GM19467 (cell line): ENCODE measurements around the gene GFRA3.
"Not testable (repeated sequence)": the region's sequence is repeated elsewhere in the genome, so short reads cannot be mapped to it uniquely, and the experiment has no call there.

ENCODE experiments used
- ATAC-seq: cut with Tn5 transposase; IDR thresholded peaks from one replicate; pipeline ENCODE4 v1.9.1; 2021; ENCODE audit warnings: mild to moderate bottlenecking, moderate library complexity; ENCODE audit not compliant: unreplicated experiment

The GFRA3 gene

DNA sequence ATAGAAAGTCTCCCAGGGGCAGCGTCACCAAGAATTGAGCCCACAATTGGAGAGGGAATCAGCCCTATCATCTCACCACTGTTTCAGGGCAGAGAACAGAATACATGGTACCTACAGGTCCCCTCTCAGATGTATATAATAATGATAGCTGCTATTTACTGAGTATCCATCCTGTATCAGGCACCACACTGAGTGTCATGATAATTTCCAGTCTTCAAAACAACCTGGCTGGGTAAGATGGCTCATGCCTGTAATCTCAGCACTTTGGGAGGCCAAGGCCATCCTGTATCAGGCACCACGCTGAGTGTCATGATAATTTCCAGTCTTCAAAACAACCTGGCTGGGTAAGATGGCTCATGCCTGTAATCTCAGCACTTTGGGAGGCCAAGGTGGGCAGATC lies 26.6 kb downstream of the GFRA3 start:
- not testable (repeated sequence) for ATAC-seq

DNA sequence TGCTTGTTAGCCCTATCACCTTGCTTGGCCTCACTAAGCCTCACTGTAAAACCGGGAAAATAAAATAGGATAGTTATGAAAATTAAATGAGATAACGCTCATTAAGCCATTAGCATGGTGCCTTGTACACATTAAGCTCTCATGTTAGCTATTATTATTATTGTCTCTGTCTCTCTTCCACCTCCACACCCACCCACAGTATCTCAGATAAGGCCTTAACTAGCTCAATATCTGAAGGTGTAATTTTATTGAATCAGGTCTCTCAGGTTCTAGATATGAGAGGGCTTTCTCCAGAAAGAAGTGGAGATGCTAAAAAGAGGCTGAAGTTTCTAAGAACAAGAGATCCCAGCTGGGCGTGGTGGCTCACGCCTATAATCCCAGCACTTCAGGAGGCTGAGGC lies 27.6 kb downstream of the GFRA3 start:
- ATAC-seq = no peak

DNA sequence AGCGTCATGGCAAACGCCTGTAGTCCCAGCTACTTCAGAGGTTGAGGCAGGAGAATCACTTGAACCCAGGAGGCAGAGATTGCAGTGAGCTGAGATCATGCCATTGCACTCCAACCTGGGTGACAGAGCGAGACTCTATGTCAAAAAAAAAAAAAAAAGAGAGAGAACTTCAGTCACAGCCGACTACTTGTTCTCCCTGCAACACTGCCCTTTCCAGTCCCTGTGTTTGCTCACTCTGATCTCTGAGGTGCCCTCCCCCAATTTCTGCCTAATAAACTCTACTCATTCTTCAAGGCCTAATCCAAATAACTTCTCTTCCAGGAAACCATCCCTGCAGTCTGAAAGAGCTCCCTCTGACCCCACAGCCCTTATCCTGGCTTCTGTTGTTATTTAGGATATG lies 28.1 kb downstream of the GFRA3 start:
- ATAC-seq = no peak

DNA sequence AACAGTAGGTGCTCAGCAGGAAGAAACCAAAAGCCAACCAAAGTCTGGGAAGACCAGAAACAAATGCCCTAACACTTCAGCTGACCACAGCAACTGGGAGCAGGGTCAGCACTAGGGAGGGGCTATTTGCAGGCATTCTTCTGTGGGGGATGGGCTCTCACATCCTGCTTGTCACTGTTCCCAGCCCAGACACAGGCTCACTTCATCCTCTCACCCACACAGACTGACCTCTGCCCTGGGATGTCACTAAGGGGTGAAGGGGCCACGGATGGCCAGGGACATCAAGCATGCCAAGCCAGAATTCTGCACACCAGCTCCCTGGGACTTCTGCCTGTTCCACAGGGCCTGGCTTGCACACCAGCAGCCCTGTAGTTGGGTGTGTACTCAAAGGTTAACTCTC lies 28.7 kb downstream of the GFRA3 start:
- ATAC-seq = no peak

DNA sequence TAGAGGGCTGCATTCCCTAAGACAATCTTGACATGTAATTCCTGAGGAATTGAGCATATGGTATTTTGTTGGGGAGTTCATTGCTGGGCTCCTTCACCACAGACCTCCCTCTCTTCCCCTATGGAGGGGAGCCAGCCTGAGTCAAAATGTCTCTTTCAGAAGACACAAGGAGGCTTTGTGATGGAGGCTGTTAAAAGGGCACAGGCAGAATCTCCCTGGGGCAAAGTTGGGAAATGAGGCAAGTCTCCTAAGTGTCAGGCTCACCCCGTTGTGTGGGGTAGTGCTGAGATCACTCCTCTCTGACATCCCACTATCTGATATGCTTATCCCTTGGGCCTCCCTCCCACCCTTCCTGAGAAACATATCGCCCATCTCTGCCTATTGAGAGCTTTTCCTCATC lies 30.6 kb downstream of the GFRA3 start:
- ATAC-seq = no peak

DNA sequence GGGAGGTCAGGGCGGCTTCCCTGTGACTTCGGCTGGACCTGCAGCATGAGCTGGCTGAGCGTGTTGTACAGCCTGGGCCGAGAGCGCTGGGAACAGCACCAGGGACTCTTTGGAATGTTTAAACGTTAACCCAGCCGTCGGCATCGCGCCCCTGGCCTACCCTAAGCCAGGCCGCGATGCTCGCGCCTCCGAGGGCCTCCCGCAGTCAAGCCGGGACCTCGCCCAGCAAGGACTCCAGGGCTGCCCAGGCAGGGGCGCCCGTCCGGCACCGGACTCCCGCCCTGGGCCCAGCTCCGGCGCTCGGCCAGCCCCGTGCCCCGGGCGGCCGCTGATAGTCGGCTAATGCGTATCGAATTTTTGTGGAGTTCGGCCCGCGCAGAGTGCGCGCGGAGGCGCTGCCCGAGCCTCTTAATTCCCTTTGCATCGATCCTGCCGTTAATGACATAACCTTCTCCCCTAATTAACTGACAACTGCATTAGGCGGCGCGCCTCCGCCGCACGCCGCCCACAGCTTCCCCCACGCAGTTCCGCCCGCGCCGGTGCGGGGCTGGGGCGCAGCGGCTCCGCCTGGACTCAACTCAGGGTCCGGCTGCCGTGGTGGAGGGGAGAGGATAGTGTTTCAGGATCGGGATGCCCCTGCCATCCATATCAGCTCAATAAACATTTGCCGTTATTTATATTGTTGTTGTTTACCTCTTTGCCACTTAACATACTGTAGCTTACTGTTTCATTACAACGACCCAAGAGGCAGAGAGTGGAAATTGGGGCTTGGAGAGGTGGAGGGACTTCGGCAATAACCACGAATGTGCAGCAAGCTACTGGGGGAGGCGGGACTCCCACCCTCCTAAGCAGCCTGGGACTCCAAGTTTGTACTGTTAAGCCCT lies 32.5 kb downstream of the GFRA3 start:
- ATAC-seq = no peak

- no peak for ATAC-seq
Observed at GRCh38 chr5:138240650-138241385, 33.6 kb downstream of the GFRA3 start.

- ATAC-seq = no peak
Observed at GRCh38 chr5:138238034-138238433, 36.4 kb downstream of the GFRA3 start.

- no peak for ATAC-seq
Observed at GRCh38 chr5:138234651-138235050, 39.8 kb downstream of the GFRA3 start.

DNA sequence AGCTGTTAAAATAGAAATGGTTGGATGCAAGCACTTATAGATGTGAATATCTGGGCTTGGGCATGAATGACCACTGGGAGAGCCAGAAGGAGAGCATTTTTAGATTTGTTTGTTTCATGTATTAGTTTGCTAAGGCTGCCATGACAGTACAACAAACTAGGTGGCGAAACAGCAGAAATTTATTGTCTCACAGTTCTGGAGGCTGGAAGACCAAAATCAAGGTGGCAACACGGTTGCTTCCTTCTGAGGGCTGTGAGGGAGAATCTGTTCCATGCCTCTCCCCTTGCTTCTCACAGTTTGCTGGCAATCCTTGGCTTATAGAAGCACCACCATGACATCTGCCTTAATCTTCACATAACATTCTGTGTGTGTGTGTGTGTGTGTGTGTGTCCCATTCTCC lies 41.1 kb downstream of the GFRA3 start:
- no peak for ATAC-seq

DNA sequence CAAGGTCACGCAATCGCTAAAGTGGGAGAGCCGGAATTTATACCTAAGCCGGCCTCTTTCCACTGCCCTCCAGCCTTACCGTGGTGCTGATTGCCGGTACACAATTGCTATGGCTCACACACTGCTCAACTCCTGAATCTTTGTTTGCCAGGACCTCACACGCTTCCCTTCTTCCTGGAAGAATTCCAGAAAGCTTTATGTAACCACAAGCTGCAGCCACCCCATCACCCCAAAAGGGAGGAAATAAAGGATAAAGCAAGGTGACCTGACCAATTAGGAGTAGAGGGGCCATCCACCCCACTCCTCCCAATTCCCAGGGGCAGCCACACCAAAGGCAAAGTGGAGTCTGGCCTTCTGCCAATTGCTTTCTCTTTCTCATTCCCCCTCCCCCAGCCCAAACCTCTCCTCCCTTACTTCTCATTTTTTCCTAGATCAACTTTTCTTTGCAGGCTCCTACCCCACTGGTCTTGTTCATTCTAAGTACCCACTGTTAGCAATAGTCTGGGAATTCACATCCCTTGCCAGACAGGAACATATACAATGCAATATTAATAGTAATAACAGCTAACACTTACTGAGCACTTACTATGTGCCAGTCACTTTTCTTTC lies 43.3 kb downstream of the GFRA3 start:
- ATAC-seq = no peak

DNA sequence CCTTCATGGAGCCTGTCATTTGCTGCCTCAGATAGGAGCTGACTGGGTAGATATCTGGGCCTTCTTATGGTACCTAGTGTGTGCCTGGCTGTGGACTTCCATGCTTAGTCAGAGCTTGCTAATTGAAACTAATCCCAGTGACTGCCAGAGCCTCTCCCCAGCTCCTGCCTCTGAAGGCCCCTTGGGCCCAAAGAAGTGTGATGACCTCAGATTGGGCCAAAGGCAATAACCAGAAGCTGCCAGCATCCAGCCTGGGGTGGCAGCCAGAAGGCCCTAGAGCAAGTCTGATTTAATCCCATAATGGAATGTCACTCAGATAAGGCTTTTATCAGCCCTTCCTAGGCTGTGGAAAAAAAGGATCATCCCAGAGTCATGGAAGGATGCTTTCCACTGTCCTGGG lies 44.2 kb downstream of the GFRA3 start:
- ATAC-seq = no peak

- no peak for ATAC-seq
Observed at GRCh38 chr5:138229387-138229786, 45.0 kb downstream of the GFRA3 start.

GRCh38 chr5:138226910-138227309 lies 47.5 kb downstream of the GFRA3 start:
- no peak for ATAC-seq

DNA sequence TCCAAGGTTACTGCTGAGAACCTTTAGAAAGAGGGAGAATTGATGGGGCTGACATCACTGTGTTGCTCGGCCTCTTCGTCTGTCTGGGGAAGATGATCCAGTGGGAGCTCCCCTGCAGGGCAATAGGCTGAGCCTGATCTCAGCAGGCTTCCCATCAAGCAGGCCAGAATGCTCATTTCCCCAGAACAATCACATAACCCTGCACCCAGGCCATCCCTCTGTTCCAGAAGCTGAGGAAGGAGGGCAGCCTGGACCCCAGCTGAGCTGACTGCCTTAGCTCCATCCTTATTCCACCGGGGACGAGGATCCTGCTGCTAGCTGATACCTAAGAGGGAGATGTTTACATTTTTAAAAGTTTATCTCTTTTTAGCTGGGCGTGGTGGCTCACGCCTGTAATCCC lies 49.7 kb downstream of the GFRA3 start:
- ATAC-seq = no peak

DNA sequence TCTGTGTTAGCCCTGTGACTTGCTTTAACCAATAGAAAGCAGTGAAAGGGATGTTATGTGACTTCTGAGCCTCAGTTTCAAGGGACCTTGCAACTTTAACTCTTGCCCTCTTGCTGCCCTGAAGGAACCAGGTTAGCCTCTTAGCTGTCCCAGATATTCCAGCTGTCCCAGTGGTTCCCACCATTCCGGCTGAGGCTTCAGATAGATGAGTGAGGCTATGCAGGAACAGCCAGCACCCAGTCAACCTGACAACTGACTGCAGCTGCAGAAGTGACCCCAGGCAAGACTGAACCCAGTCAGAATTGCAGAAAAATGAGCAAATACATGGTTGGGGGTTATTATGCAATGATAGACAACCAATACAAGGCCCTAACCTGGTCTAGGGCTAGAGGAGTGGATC lies 50.9 kb downstream of the GFRA3 start:
- ATAC-seq = no peak

DNA sequence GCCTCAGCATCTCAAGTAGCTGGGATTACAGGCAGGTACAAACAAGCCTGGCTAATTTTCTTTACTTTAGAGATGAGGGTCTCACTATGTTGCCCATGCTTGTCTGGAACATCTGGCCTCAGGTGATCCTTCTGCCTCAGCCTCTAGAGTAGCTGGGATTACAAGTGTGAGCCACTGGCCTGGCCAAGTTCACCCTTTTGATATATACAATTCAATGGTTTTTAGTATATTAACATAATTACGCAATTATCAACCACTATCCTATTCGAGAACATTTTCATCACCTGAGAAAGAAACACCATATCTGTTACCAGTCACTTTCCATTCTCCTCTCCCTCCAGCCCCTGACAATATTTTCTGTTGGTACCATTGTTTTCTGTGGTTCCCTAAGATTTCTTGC lies 57.6 kb downstream of the GFRA3 start:
- ATAC-seq = no peak

- peak; percentile 94 for ATAC-seq
Observed at GRCh38 chr5:138213161-138214029, 61.0 kb downstream of the GFRA3 start, which contains the start of gene CDC23. Gene CDC23 (minus strand): TSS chr5:138213323. CDS start chr5:138213312, 11 bp downstream.

- ATAC-seq = peak; percentile 11
Observed at GRCh38 chr5:138212828-138213160, 61.6 kb downstream of the GFRA3 start.

GRCh38 chr5:138210985-138211384 lies 63.4 kb downstream of the GFRA3 start:
- ATAC-seq = no peak
